Endothelial cell of umbilical vein (primary cell): Measurements from ENCODE around the gene ECM2.

Experiments used
- MYC ChIP-seq: IDR thresholded peaks from one replicate; pipeline ENCODE4 v1.6.1; 2011; ENCODE audit warnings: mild to moderate bottlenecking, low read depth, low read length
- POLR2A ChIP-seq: IDR thresholded peaks from 2 replicates; pipeline ENCODE4 v1.6.1; 2012; ENCODE audit warnings: low read depth, mild to moderate bottlenecking, control low read depth, low read length
- POLR2AphosphoS5 ChIP-seq: IDR thresholded peaks from 2 replicates; pipeline ENCODE4 v1.6.1; 2012; ENCODE audit warnings: low read depth, mild to moderate bottlenecking, control low read depth, low read length, moderate library complexity; ENCODE audit not compliant: insufficient read depth
- TF ChIP-seq, protein P1 (sequence below), 2 donors: IDR thresholded peaks; 1 replicate in 1 of 2; 2 replicates in 1 of 2; pipeline ENCODE4 v1.5.1; 2011; ENCODE audit warnings: low read length in 2 of 2, mild to moderate bottlenecking in 2 of 2, moderate library complexity in 2 of 2, control low read depth in 1 of 2, inconsistent platforms in 1 of 2, low read depth in 1 of 2; ENCODE audit not compliant: insufficient read depth in 1 of 2; ENCODE audit errors: extremely low read depth in 1 of 2

- TF ChIP-seq, protein P1, sequence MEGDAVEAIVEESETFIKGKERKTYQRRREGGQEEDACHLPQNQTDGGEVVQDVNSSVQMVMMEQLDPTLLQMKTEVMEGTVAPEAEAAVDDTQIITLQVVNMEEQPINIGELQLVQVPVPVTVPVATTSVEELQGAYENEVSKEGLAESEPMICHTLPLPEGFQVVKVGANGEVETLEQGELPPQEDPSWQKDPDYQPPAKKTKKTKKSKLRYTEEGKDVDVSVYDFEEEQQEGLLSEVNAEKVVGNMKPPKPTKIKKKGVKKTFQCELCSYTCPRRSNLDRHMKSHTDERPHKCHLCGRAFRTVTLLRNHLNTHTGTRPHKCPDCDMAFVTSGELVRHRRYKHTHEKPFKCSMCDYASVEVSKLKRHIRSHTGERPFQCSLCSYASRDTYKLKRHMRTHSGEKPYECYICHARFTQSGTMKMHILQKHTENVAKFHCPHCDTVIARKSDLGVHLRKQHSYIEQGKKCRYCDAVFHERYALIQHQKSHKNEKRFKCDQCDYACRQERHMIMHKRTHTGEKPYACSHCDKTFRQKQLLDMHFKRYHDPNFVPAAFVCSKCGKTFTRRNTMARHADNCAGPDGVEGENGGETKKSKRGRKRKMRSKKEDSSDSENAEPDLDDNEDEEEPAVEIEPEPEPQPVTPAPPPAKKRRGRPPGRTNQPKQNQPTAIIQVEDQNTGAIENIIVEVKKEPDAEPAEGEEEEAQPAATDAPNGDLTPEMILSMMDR (IDR thresholded peaks at IDR 0.05; ENCODE audit: extremely low read depth in 1 of 2, insufficient read depth in 1 of 2, low read depth in 1 of 2, low read length in 2 of 2): no peak
- no peak for TF ChIP-seq POLR2A
- no peak for TF ChIP-seq POLR2AphosphoS5
- no peak for TF ChIP-seq MYC
These were observed 53.0 kb downstream of the ECM2 start for GRCh38 chr9:92482805-92483204.
